HG02623 (cell line): Measurements from ENCODE around the gene HTRA3.

Experiments used
- ATAC-seq: cut with Tn5 transposase; IDR thresholded peaks from one replicate; pipeline ENCODE4 v1.9.1; 2021; ENCODE audit warnings: moderate library complexity; ENCODE audit not compliant: unreplicated experiment

The HTRA3 gene

DNA sequence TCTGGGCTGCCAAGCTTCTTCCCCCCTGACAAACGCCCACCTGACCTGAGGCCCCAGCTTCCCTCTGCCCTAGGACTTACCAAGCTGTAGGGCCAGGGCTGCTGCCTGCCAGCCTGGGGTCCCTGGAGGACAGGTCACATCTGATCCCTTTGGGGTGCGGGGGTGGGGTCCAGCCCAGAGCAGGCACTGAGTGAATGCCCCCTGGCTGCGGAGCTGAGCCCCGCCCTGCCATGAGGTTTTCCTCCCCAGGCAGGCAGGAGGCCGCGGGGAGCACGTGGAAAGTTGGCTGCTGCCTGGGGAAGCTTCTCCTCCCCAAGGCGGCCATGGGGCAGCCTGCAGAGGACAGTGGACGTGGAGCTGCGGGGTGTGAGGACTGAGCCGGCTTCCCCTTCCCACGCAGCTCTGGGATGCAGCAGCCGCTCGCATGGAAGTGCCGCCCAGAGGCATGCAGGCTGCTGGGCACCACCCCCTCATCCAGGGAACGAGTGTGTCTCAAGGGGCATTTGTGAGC, 37.0 kb downstream of the HTRA3 start:
- ATAC-seq, result no peak

DNA sequence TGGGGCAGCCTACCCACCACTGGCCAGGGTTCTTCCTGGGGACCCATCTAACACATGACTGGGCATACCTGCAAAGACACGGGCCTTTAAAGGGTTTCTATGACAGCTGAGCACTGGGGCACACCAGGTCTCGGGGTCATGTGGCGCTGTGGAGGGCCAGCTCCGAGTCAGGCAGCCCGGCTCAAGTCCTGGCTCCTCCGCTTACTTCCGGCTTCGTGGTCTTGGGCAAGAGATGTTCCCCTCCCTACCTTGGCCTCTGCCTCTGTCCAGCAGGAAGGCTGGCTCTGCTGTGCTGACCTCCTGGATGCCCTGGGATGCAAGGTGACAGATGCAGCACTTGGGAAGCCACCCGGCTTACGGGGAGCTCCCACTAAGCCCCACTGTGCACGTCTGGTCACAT, 37.6 kb downstream of the HTRA3 start:
- ATAC-seq, result no peak

DNA sequence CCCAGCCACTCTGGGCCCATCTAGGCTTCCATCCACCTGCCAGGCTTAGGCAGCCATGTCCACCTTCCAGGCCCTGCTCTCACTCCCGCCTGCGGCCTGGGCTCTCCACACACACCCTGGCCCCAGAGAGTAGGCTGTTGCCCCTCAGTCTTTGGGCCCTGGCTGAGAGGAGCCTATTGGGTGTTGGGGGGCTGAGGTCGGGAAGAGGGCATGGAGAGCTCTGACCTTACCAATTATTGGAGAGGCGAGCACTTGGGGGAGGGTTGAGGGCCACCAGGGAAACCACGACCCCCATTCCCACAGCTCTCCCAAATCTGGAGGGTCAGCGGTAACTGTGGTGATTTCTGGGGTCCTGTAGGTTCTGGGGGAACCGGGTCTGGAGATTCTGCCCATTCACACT, 38.2 kb downstream of the HTRA3 start:
- ATAC-seq, result no peak

DNA sequence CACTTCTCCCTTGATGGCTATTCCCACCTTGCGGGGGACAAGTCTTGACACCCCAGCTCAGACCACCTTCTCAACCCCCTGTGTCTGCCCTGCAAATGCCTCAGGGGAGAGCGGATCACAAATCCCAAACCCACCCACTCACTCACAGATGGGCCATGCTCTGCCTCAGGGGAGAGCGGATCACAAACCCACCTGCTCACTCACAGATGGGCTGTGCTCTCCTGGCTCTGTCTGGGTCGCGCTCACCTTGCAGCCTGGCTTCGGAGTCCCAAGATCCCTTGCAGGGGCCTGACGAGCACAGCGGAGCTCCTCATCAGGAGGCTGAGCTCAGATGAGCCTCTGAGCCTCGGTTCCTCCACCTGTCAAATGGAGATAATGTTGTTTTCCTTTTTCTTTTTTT, 38.6 kb downstream of the HTRA3 start:
- no peak for ATAC-seq

DNA sequence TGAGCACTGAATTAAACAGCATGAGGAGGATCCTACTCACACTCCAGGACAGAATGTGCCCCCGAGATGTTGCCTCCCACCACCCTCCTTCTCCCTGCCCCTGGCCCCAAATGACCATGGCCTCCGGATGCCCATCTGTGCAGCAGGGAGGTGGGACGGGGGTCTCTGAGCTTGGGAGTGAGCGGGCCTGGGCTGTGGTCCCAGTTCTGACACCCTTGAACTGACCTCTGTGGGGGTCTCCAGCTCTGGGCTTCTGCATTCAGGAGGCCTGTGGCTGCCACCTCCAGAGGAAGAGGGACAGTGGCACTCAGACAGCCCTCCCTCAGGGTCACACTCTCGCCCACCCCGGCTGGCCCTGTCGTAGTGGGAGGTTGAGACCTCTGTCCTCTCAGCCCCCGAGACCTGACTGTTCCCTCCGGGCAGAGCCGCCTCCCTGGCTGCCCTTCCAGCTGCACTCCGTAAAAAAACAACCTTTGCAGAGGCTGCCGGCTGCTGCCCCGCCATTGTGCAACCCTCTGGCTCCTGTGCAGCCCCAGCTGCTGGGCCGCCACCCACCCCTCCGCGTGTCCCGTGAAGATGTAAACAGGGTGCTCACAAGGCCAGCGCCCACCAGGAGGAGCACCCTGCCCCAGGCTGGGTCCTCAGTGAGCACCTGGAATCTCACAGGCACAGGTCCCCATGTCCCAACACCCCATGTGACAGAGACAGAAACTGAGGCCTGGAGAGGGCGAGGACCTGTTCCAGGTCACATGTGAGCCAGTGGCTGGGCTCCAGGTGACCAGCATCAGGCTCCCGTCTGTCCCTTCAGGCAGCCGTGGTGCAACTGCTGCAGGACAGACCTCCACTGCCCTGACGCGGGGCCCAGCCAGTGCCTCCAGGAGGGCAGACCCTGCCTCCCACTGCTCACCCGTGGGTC, 39.6 kb downstream of the HTRA3 start:
- ATAC-seq, result no peak

DNA sequence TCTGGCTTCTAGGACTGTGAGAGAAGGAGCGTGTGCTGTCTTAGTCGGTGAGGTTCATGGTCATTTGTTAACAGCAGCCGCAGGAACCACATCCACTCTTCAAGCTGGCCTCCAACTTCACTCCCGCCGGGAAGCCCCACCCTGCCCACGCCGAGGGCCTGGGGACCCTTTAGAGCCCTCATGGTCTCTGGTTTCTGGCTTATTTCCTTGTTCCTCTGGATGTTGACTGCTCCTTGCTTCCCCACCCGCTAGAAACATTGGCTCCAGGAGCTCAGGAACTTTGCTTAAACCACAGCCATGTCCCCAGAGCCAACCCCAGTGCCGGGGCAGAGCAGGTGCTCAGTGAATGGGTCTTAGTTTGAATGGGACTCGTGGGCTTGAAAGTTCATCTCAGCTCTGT, 40.8 kb downstream of the HTRA3 start:
- ATAC-seq, result no peak

DNA sequence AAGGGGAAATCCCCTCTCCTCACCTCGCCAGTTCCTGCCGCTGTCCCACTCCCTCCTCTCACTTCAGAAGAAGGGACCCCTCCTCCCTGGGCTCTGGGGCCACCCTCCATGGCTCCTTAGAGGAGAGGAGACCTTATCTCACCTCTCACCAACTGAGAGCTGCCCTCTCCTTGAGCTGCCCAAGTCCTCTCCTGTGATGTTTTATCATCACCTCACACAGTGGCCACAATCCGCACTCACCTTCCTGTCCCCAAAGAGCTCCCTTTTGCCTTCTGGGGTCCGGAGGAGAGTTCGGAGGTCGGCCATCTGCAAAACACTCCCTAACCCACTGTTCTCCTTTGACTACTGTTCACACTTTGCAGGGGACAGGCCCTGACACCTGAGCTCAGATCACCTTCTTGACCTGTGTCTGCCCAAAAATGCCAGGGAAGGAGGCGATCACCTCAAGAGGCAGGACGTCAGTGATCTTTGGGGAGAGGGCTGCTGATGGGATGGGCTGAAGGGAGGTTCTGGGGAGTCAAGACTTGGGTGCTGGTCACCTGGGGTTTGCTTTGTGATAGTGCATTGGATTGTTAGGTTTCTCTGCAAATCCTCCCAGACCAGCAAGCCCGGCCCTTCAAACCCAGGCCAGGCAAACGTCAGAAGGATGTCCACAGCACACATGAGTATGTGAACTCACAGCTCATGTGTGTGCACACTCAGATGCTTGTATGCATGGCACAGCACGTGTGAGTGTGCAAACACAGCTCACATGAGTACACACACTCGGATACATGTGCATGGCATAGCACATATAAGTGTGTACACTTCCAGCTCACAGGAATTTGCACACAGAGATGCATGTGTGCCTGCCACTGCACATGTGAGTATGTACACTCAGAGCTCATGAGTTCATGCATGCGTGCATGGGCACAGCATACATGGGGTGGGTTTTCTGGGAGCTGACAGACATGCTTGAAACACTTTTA, 41.8 kb downstream of the HTRA3 start:
- no peak for ATAC-seq

DNA sequence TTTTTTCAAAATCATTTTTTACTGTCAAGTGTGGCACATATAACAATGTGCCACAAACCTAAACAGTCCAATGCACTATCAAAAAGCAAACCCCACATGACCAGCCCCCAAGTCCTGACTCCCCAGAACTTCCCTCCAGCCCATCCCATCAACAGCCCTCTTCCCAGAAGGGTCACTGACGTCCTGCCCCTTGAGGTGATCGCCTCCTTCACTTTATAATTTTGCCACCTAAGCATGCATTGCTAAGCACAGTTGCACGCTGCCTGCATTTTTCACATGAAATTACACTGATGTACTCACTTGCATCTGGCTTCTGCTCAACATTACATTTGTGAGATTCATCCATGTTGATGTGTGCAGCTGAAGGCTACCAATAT, 42.5 kb downstream of the HTRA3 start:
- no peak for ATAC-seq

DNA sequence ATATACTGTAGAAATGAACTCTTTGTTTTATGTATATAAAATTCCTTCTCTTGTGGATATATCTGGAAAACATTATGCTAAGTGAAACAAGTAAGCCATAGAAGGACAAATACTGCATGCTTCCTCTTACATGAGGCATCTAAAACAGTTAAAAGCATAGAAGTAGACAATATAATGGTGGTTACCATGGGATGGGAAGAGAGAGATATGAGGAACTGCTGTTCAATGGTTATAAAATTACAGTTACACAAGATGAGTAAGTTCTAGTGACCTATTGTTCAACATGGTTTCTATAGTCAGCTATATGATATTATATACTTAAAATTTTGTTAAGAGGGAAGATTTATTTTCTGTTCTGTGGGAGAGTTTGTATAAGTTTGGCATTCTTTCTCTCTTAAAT, 43.4 kb downstream of the HTRA3 start:
- ATAC-seq, result no peak

DNA sequence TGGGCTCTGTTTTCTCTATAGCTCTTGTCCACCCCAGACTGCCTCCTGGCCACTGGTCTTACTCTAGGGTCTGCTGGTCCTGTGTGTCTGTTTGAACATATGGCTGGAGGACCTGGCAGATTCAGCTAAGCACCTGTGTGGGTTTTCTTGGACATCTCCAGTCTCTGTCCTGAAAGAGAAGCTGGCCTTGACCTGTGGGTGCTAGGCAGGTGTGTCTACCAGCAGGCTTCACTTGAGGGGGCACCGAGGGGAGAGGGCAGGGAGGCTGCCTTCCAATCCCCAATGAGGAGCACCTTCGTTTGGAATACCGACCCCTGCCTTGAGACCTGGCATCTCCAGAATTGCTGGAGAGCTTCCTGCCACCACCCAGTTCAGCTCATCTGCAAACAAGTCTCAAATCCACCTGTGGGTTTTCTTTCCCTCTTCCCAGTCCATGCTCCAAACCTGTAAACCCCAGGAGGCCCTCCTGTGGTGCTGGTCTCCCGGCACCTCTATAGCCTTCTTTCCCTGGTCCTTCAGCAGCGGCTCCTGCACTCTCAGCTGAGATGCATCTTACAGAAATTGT, 45.2 kb downstream of the HTRA3 start:
- no peak for ATAC-seq

DNA sequence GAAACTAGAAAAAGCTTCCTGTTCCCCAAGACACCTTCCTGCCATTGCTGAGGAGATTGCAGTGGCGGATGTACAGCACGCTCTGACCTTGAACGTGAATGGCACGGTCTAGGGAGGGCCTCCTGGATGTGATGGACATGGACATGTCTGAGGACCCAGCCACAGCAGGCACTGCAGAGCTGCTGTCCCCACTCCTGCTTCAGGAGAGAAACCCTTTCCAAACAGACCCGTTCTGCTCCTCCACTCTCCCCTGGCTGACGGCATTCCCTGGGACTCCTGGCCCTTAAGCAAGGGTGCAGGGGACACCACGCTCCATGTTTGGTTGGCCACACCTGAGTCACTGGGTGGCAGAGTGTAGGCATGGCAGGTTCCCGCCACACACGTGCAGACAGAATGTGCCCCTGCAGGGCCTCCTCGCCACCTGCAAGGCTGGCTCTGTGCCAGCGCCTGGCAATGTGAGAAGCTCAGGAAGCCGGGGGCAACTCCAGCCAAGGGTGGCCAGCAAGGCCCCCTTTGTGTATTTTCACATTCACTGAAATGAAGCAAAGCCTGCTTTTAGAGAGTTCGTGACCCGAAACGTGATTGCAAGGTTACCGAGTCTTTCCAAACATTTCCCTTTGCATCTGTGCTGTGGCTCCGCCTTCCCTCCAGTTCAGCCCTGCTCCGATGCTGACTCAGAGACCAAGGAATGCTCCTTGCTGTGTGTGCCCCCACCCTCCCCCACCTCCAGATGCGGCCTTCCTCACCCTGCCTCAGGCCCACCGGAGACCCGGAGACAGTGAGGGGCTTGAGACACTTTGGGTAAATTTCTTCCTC, 46.1 kb downstream of the HTRA3 start:
- no peak for ATAC-seq

DNA sequence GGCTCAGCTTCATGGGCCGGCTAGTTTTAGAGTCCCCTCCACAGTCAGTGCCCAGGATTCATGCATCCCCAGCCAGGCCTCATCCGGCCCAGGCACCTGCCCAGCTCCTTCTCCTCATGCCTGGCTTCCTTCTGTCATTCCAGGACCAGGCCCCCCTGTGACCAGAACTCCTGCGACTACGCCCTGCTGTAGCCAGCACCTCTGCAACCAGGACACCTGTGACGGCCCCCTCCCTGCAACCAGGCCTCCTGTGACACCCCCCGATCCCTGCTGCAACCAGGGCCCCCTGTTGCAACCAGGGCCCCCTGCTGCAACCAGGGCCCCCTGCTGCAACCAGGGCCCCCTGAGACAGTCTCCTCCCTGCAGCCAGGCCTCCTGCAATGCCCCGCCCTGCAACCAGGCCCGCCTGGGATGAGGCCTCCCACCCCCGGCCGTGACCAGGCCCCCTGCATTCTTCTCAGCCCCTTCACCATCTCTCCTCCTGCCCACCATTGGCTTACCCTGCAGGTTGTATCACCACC, 46.8 kb downstream of the HTRA3 start:
- ATAC-seq, result no peak

DNA sequence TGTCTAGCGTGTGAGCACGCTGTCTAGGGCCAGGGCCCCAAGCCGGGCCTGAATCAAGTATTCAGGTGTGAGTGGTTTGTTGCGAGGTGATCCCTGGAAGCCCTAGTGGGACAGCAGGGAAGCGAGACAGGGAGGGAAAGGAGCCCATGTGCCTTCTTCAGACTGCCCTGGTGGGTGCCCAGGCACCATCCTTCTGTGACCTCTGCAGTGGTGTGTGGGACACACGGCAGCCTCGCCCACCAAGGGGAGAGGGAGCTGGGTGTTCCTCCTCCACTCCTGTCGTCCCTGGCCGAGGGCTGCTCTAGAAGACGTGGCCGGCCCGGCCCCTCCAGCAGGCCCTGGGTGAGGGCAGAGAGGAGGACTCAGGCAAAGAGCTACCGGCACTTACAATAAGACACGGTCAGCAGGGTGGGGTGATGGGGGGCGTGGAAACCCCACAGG, 47.4 kb downstream of the HTRA3 start:
- no peak for ATAC-seq

DNA sequence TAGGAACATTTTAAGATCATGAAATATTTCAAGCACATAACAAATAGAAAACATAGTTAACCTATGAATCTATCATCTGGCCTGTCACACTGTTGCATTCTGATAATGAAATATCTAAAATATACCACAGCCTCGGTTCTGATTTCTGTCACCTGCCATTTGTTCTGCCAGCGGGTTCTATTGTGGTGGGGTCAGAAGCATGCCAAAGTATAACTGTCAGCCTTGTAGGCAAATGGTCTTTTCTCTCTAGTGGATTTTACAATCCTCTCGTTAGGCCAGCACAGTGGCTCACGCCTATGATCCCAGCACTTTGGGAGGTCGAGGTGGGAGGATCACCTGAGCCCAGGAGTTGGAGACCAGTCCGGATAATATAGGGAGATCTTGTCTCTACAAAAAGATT, 47.9 kb downstream of the HTRA3 start:
- no peak for ATAC-seq

DNA sequence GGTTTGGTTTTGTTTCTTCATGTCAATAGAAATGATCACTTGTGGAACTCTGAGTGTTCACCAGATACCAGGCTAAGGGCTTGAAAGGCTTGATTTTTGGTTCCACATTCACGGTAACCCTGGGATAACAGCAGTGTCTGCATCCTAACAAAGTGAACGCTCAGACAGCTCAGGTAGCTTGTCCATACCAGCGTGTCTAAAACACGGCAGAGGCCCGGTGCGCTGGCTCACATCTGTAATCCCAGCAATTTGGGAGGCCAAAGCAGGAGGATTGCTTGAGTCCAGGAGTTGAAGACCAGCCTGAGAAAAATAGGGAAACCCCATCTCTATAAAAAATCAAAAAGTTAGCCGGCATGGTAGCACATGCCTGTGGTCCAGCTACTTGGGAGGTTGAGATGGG, 49.0 kb downstream of the HTRA3 start:
- no peak for ATAC-seq

DNA sequence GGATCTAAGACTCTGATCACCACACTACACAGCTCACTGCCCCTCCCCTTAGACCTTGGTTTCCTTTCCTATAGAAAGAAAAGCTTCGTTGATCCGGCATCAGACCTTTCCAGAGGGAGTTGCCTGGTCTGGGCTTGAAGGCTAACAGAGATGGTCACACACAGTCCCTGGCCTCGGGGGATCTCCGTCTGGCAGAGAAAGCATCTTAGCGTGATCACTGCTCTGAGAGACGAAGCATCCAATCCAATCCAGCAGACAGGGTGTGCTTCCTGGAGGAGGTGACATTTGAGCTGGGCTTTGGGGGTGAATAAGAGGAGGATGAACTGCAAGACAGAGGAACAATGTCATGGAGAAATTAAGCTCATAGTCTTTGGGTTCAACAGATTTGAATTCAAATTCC, 49.5 kb downstream of the HTRA3 start:
- ATAC-seq, result no peak

DNA sequence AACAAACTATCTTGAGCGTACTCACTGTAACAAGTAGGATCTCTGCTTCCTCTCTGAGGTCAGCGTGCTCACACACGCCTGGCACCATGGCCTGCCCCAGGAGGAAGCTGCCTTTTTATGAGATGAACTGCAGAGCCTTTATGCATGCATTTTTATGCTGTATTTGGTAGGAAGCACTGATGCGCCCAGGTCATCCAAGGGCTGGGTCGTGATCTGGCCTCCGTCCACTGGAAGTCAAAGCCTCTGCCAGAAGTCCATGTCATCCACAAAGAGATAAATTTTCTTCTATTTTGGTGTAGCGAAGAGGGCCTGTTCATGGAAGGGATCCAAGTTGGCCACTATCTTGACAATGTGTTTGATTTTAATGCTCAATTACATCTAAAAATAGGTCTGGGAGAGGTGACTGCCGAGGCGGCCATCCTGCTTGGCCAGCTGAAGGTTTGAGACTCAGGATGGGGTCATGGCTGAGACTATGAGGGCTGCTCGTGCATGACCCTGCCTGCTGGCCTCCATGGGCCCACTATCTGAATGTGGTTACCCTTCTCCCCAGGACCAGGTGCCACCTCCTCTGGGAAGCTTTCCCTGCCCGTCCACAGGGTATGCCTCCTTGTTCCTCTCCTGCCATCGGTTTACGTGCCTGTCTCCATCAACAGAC, 50.3 kb downstream of the HTRA3 start:
- ATAC-seq, result no peak

DNA sequence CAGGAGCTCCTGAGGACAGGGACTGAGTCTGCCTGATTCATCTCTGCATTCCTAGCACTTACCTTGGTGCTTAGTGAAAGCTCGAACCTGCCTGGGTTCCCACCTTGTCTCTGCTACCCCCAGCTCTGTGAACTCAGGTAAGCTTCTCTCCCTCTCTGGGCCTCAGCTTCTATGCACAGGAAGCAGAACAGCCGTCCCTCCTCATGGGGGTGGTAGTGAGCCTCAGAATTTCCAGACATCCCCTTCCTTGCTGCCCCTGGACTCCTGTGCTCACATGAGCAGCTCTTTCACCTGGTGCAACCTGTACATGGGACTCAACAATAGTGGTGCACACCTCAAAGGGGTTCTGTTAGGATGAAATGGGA, 50.8 kb downstream of the HTRA3 start:
- no peak for ATAC-seq

DNA sequence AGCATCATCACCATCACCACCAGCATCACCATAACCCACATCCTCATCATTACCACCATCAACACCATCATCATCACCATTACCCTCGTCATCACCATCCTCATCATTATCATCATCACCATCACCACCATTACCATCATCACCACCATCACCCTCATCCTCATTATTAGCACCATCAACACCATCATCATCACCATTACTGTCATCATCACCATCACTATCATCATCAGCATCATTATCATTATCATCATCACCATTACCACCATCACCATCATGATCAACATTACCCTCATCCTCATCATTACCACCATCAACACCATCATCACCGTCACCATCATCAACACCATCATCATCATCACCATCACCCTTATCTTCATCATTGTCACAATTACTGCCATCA, 51.7 kb downstream of the HTRA3 start:
- ATAC-seq, result no peak

DNA sequence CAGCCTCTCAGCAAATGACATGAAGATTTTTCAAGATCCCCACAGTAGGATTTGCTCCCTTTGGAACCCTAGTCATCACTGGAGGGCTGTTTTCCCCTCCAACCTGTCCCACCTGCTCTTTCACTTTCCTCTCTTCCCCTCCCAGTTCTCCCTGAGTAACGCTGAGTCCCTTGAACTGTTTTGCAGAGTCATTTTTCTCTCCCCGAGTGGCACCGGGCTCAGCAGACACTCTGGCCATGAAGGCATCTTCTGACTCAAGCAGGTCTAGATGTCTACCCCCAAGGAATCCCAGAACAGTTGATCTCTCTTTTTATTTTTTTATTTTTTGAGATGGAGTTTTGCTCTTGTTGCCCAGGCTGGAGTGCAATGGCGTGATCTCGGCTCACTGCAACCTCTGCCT, 52.2 kb downstream of the HTRA3 start:
- ATAC-seq, result no peak
